GM12878 (cell line): Measurements from ENCODE around the gene ABL1. TPM values are rescaled to one million over a fixed set of nuclear protein-coding genes. Genes with fewer than 3 reads are reported as not detected.

Experiments used
- ATAC-seq: fragments of 200-7000 bp; cut with Tn5 transposase; 3 replicates; pipeline ENCODE4 v1.9.1; 2020; ENCODE audit warnings: mild to moderate bottlenecking, moderate library complexity
- BruUV-seq: library from RNA; stranded (reverse); fragments of 400-500 nt; replicated peaks from 2 replicates; lab custom pipeline; 2021; lab: Mats Ljungman, UMichigan
- CTCF ChIA-PET: fragments of 300-600 bp; sonication (Branson Sonifier 250); formaldehyde crosslinking; extraction: SDS; loops from one replicate; lab custom pipeline; 2021; ENCODE audit warnings: inconsistent platforms; lab: Yijun Ruan, JAX
- POLR2A ChIA-PET: fragments of 350-600 bp; formaldehyde crosslinking; extraction: SDS; loops from one replicate; lab custom pipeline; 2021; ENCODE audit warnings: inconsistent platforms; lab: Charles Lee
- RAD21 ChIA-PET: fragments of 300-600 bp; sonication (Branson Sonifier 250); formaldehyde crosslinking; loops from one replicate; lab custom pipeline; 2023; ENCODE audit warnings: antibody characterized with exemption; ENCODE audit not compliant: unreplicated experiment; lab: Charles Lee
- SMC1A ChIA-PET: fragments of 300-600 bp; sonication (Branson Sonifier 250); formaldehyde crosslinking; loops from one replicate; lab custom pipeline; 2023; ENCODE audit not compliant: unreplicated experiment, uncharacterized antibody; lab: Charles Lee
- DNase-seq: peaks from one replicate; pipeline ENCODE4 v3.0.0-alpha.2; 2011; ENCODE audit warnings: low read depth, low spot score
- FAIRE-seq: peaks from 3 replicates; lab custom pipeline; 2011; peaks lifted over from hg19 to GRCh38; lab: Jason Lieb, UNC
- H2AFZ ChIP-seq: 2 replicates; pipeline ENCODE4 v1.6.0; 2011; ENCODE audit warnings: low read depth, low read length, control low read depth; ENCODE audit not compliant: control insufficient read depth
- H3K27ac ChIP-seq: 2 replicates; pipeline ENCODE4 v1.5.1; 2011; ENCODE audit warnings: control low read depth; ENCODE audit not compliant: control insufficient read depth, insufficient read depth
- H3K27me3 ChIP-seq, 2 experiments: replicated peaks in 1 of 2; 2 replicates each; pipeline versions ENCODE4 v1.6.0 to v1.6.1; 2011; ENCODE audit warnings: low read length in 1 of 2; ENCODE audit not compliant: control insufficient read depth in 2 of 2, insufficient read depth in 2 of 2
- H3K36me3 ChIP-seq, 2 experiments: 2 replicates each; pipeline ENCODE4 v1.5.1; 2011; ENCODE audit warnings: low read length in 1 of 2; ENCODE audit not compliant: control insufficient read depth in 2 of 2, insufficient read depth in 2 of 2
- H3K4me1 ChIP-seq: 2 replicates; pipeline ENCODE4 v1.6.1; 2011; ENCODE audit warnings: mild to moderate bottlenecking, low read length, moderate library complexity, mixed read lengths; ENCODE audit not compliant: control insufficient read depth, insufficient read depth
- H3K4me2 ChIP-seq: 2 replicates; pipeline ENCODE4 v1.6.0; 2011; ENCODE audit warnings: control low read depth; ENCODE audit not compliant: control insufficient read depth, insufficient read depth
- H3K4me3 ChIP-seq: fragments of 200-600 bp; sonication (generic); 2 replicates; pipeline ENCODE4 v1.5.1; 2016
- H3K79me2 ChIP-seq: 2 replicates; pipeline ENCODE4 v1.6.0; 2011; ENCODE audit warnings: low read length; ENCODE audit not compliant: control insufficient read depth, insufficient read depth
- H3K9ac ChIP-seq: 2 replicates; pipeline ENCODE4 v1.8.0; 2011; ENCODE audit warnings: low read length, control low read depth, mixed read lengths; ENCODE audit not compliant: control insufficient read depth, insufficient read depth
- H3K9me3 ChIP-seq: replicated peaks from 3 replicates; pipeline ENCODE4 v1.5.1; 2011; ENCODE audit warnings: mild to moderate bottlenecking, low read length; ENCODE audit not compliant: control insufficient read depth, insufficient read depth
- H4K20me1 ChIP-seq: 2 replicates; pipeline ENCODE4 v1.6.0; 2011; ENCODE audit not compliant: control insufficient read depth, insufficient read depth
- ASH2L ChIP-seq: fragments of 300-600, 200-600 bp; sonication (generic); IDR thresholded peaks from 2 replicates; pipeline ENCODE4 v1.6.1; 2017; ENCODE audit warnings: low read depth, mild to moderate bottlenecking, borderline replicate concordance
- BACH1 ChIP-seq: fragments of 450-650 bp; IDR thresholded peaks from 2 replicates; pipeline ENCODE4 v1.6.1; 2017; ENCODE audit warnings: mild to moderate bottlenecking, borderline replicate concordance
- BHLHE40 ChIP-seq, 2 experiments: fragments of 450-650 bp in 1 of 2; IDR thresholded peaks; 2 replicates each; pipeline ENCODE4 v1.6.1; 2011 to 2017; ENCODE audit warnings: low read depth in 2 of 2, borderline replicate concordance in 1 of 2, improper control_type of control experiment in 1 of 2, low read length in 1 of 2, mild to moderate bottlenecking in 1 of 2
- CBX5 ChIP-seq: sonication (generic); IDR thresholded peaks from 2 replicates; pipeline ENCODE4 v1.6.1; 2016; ENCODE audit warnings: low read depth, moderate library complexity, mild to moderate bottlenecking, inconsistent platforms
- EZH2 ChIP-seq: IDR thresholded peaks from 2 replicates; pipeline ENCODE4 v1.6.1; 2012; ENCODE audit warnings: low read depth, mild to moderate bottlenecking, control low read depth, inconsistent platforms, low read length, borderline replicate concordance; ENCODE audit not compliant: control insufficient read depth
- MEF2A ChIP-seq: IDR thresholded peaks from 2 replicates; pipeline ENCODE4 v1.6.1; 2011; ENCODE audit warnings: low read depth, mild to moderate bottlenecking, low read length, moderate library complexity; ENCODE audit not compliant: insufficient read depth
- NR2C1 ChIP-seq: fragments of 450-650 bp; IDR thresholded peaks from 2 replicates; pipeline ENCODE4 v1.6.1; 2017; ENCODE audit warnings: antibody characterized with exemption, mild to moderate bottlenecking, moderate library complexity
- NR2F1 ChIP-seq: fragments of 450-650 bp; conservative IDR thresholded peaks from 2 replicates; pipeline ENCODE4 v1.6.1; 2017; ENCODE audit warnings: mild to moderate bottlenecking
- PML ChIP-seq: IDR thresholded peaks from 2 replicates; pipeline ENCODE4 v1.6.1; 2012; ENCODE audit warnings: low read length, inconsistent platforms
- POLR2AphosphoS5 ChIP-seq: IDR thresholded peaks from 2 replicates; pipeline ENCODE4 v1.6.1; 2011; ENCODE audit warnings: mild to moderate bottlenecking, low read length, inconsistent platforms
- SMC3 ChIP-seq: IDR thresholded peaks from 2 replicates; pipeline ENCODE4 v1.6.1; 2011; ENCODE audit warnings: low read length, improper control_type of control experiment, borderline replicate concordance
- SREBF1 ChIP-seq: IDR thresholded peaks from 2 replicates; pipeline ENCODE4 v1.6.1; 2012; ENCODE audit warnings: mild to moderate bottlenecking, low read length
- TCF12 ChIP-seq: IDR thresholded peaks from 2 replicates; pipeline ENCODE4 v1.6.1; 2011; ENCODE audit warnings: low read depth, mild to moderate bottlenecking, low read length
- ZNF384 ChIP-seq: IDR thresholded peaks from 2 replicates; pipeline ENCODE4 v1.6.1; 2012; ENCODE audit warnings: low read depth, mild to moderate bottlenecking, low read length, improper control_type of control experiment, borderline replicate concordance
- WGBS: methylation state at CpG from one replicate; pipeline ENCODE4 v1.1.6; 2016; ENCODE audit warnings: low lambda C conversion rate; ENCODE audit not compliant: insufficient replicate concordance, insufficient coverage; ENCODE audit errors: missing lambda C conversion rate; 5-methylcytosine and 5-hydroxymethylcytosine counted together
- in situ Hi-C: fragments of 300-500 bp; cut with MboI; formaldehyde crosslinking; loops from 9 replicates; pipeline ENCODE4 v1.14.3; 2018; ENCODE audit warnings: mixed read lengths
- intact Hi-C: fragments of 100-400 bp; cut with micrococcal nuclease; formaldehyde crosslinking; loops from one replicate; pipeline ENCODE4 v1.14.2; 2022; ENCODE audit not compliant: unreplicated experiment
- polyA plus RNA-seq, 11 experiments: library from polyadenylated mRNA; depleted of rRNA in 4 of 11; unstranded in 6 of 11; stranded (reverse) in 5 of 11; fragments of >200 nt; fragmentation: Nextera tagmentation in 4 of 11; fragmentation: Illumina TruSeq in 1 of 11; extraction: Ambion mirVana in 4 of 11; extraction: Trizol in 1 of 11; gene quantifications; 1 replicate in 1 of 11; 2 replicates in 10 of 11; pipeline versions ENCODE4 v1.2.1 to v1.2.3, GENCODE V29; 2011 to 2016; ENCODE audit warnings: inconsistent platforms in 2 of 11, missing spikeins in 2 of 11, low read depth in 1 of 11
- total RNA-seq, 4 experiments: library from RNA; depleted of rRNA in 3 of 4; stranded (reverse); fragments of >200 nt in 3 of 4; fragmentation: Illumina TruSeq in 1 of 4; extraction: Trizol in 1 of 4; gene quantifications; 2 replicates each; pipeline versions ENCODE4 v1.2.1 to v1.2.3, GENCODE V29; 2013 to 2021
- TF ChIP-seq, protein P1 (sequence below): fragments of 450-650 bp; IDR thresholded peaks from 2 replicates; pipeline ENCODE4 v1.6.1; 2017; ENCODE audit warnings: mild to moderate bottlenecking
- TF ChIP-seq, protein P2 (sequence below): fragments of 450-650 bp; IDR thresholded peaks from 2 replicates; pipeline ENCODE4 v1.6.1; 2017; ENCODE audit warnings: antibody characterized with exemption, mild to moderate bottlenecking, moderate library complexity
- TF ChIP-seq, protein P3 (sequence below): IDR thresholded peaks from 2 replicates; pipeline ENCODE4 v1.6.1; 2012; ENCODE audit warnings: low read length, inconsistent platforms

ABL1 gene
- total and polyA plus RNA-seq, 10 of the 15 experiments (the other 5 are each of a cell fraction or from before 2014, with no cell fraction given), result 0.79 to 51.5 (median 16.3) TPM

DNA sequence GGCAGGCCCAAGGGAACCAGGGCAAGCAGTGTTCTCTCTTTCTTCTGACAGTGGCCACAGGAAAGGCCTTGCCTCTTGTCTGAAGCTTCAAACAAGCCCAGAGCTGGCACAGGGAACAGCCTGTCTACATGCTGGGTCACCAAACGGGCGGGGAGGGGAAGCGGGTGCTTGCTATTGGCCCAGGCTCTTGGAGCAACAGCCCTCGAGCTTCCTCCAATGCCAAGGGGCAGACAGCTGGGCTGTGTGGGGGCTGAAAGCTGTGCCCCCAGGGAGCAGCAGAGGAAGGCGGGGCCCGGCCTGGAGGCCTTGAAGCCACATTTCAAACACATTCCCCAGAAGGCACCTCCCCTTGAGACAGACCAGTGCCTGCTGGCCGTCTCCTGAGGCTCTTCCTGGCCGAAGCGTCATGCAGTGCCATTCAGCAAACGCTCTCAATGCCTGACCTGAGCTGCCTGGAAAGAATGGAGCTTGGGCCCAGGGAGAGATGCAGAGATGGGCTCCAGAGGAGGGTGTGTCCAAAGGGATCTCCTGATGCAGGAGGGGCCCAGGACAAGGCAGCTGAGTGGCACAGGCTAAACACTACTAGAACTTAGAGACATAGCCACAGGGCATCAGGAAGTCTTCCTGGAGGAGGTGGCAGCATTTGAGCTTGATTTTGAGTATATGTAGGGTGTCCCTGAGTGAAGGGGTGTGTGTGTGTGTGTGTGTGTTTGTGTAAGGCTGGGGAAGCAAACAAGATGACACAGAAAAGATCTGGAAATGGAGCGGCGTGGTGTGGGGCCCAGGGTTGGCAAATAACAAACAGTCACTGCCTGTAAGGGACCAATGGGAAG lies 101.4 kb downstream of the ABL1 start:
- no peaks in the 10 kb centered on the region for H3K79me2 ChIP-seq
- no peak overlapping the region for H3K27ac ChIP-seq
- ChIA-PET RAD21 (interaction anchor here (2.2 kb wide), 1 partner anchor 67 kb away, joined by 7 read pairs; no protein-coding TSS in a partner anchor), CTCF (interaction anchor here (0.8 to 7.8 kb wide), 3 partner anchors 68 to 235 kb away, joined by 3 to 89 read pairs (median 4); no protein-coding TSS in a partner anchor), POLR2A (interaction anchor here (0.6 kb wide), 1 partner anchor 117 kb away, joined by 6 read pairs; no protein-coding TSS in a partner anchor), SMC1A (interaction anchor here (1.0 to 3.0 kb wide), 4 partner anchors 9 to 72 kb away, joined by 4 to 13 read pairs (median 6); no protein-coding TSS in a partner anchor)
- H3K4me1 ChIP-seq, result peaks cover 12% of the 10 kb centered on the region
- H3K4me2 ChIP-seq, result no peak overlapping the region
- BruUV-seq, result no TSS peak
- no peak overlapping the region for H2AFZ ChIP-seq
- intact Hi-C loops, result loop anchor here (10.0 kb wide), 1 partner anchor 108 kb away; no protein-coding TSS in a partner anchor
- FAIRE-seq, result no peak
- H4K20me1 ChIP-seq, result peaks cover 11% of the 10 kb centered on the region
- peaks cover 6 to 25% of the 10 kb centered on the region in 2 experiments for H3K27me3 ChIP-seq
- no peaks in the 10 kb centered on the region for H3K9me3 ChIP-seq
- no peak overlapping the region for H3K9ac ChIP-seq
- no peak for DNase-seq
- no peak overlapping the region for H3K4me3 ChIP-seq
- 28% methylated on average over 12 of the region's 12 CpGs for WGBS
- ATAC-seq, result no peak
- H3K36me3 ChIP-seq, result no peaks in the 10 kb centered on the region
- in situ Hi-C loops, result no loop called here
- TF ChIP-seq POLR2AphosphoS5, result no peak
- TF ChIP-seq TCF12, result no peak
- no peak for TF ChIP-seq ASH2L
- no peak for TF ChIP-seq NR2F1
- TF ChIP-seq ZNF384, result no peak
- no peak for TF ChIP-seq SREBF1
- TF ChIP-seq CBX5, result no peak
- TF ChIP-seq PML, result no peak
- TF ChIP-seq BHLHE40 (IDR thresholded peaks at IDR 0.05; ENCODE audit: borderline replicate concordance in 1 of 2, low read depth in 2 of 2, low read length in 1 of 2), result no peak
- TF ChIP-seq, protein P1, sequence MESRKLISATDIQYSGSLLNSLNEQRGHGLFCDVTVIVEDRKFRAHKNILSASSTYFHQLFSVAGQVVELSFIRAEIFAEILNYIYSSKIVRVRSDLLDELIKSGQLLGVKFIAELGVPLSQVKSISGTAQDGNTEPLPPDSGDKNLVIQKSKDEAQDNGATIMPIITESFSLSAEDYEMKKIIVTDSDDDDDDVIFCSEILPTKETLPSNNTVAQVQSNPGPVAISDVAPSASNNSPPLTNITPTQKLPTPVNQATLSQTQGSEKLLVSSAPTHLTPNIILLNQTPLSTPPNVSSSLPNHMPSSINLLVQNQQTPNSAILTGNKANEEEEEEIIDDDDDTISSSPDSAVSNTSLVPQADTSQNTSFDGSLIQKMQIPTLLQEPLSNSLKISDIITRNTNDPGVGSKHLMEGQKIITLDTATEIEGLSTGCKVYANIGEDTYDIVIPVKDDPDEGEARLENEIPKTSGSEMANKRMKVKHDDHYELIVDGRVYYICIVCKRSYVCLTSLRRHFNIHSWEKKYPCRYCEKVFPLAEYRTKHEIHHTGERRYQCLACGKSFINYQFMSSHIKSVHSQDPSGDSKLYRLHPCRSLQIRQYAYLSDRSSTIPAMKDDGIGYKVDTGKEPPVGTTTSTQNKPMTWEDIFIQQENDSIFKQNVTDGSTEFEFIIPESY, result no peak
- TF ChIP-seq SMC3, result no peak
- TF ChIP-seq, protein P2, sequence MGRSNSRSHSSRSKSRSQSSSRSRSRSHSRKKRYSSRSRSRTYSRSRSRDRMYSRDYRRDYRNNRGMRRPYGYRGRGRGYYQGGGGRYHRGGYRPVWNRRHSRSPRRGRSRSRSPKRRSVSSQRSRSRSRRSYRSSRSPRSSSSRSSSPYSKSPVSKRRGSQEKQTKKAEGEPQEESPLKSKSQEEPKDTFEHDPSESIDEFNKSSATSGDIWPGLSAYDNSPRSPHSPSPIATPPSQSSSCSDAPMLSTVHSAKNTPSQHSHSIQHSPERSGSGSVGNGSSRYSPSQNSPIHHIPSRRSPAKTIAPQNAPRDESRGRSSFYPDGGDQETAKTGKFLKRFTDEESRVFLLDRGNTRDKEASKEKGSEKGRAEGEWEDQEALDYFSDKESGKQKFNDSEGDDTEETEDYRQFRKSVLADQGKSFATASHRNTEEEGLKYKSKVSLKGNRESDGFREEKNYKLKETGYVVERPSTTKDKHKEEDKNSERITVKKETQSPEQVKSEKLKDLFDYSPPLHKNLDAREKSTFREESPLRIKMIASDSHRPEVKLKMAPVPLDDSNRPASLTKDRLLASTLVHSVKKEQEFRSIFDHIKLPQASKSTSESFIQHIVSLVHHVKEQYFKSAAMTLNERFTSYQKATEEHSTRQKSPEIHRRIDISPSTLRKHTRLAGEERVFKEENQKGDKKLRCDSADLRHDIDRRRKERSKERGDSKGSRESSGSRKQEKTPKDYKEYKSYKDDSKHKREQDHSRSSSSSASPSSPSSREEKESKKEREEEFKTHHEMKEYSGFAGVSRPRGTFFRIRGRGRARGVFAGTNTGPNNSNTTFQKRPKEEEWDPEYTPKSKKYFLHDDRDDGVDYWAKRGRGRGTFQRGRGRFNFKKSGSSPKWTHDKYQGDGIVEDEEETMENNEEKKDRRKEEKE, result no peak
- TF ChIP-seq MEF2A, result no peak
- TF ChIP-seq EZH2, result no peak
- TF ChIP-seq, protein P3, sequence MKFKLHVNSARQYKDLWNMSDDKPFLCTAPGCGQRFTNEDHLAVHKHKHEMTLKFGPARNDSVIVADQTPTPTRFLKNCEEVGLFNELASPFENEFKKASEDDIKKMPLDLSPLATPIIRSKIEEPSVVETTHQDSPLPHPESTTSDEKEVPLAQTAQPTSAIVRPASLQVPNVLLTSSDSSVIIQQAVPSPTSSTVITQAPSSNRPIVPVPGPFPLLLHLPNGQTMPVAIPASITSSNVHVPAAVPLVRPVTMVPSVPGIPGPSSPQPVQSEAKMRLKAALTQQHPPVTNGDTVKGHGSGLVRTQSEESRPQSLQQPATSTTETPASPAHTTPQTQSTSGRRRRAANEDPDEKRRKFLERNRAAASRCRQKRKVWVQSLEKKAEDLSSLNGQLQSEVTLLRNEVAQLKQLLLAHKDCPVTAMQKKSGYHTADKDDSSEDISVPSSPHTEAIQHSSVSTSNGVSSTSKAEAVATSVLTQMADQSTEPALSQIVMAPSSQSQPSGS, result no peak
- no peak for TF ChIP-seq BACH1
- TF ChIP-seq NR2C1, result no peak
